Stimulated activated CD4-positive, alpha-beta T cell treated with anti-CD3 and anti-CD28 coated beads, Interleukin-2, amount 100 ng/mL, for 4 hours (primary cell): ENCODE measurements around the gene ITGB6.
"Not testable (repeated sequence)": the region's sequence is repeated elsewhere in the genome, so short reads cannot be mapped to it uniquely, and the experiment has no call there.

Experiments used
- DNase-seq: peaks from one replicate; pipeline ENCODE4 v3.0.0-alpha.2; 2020; ENCODE audit warnings: low read depth

Gene ITGB6

GRCh38 chr2:160139991-160140390, 60.1 kb downstream of the ITGB6 start:
- no peak for DNase-seq

- no peak for DNase-seq
These were observed 60.7 kb downstream of the ITGB6 start for GRCh38 chr2:160139350-160139749.

DNA sequence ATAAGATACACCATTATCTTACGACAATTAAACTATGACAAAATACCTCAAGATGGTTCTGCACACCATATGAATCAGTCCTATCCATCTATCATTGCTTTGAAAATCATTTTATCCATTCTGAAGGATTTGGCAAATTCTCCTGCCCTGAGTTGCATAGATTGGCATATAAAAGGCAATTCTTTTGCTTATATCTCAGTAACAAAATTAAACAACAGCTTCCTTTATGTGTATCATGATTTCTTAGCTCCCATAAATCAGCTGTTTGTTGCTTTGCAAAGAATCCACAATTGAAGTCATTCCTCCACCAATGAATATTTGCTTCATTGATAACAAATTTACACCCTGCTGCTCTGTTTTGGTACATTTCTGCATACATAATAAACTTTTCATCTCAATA, 61.7 kb downstream of the ITGB6 start:
- DNase-seq, result no peak

DNA sequence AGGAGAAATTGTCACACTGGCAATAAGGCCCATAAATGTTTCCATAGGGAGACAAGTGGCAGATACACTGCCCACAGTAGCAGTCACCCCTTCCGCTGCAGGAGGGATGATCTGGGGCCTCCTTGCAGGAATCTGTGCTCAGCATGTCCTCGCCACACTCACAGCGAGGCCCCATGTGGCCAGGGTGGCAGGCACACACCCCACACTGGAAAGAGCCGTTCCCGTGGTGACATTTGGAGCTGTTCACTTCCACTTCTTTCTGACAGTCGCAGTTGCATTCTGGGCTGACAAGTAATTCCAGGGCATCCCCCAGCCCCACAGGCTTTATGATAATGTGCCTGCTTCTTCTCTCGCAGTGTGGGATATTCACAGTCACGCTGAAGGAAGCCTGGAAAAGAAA, 62.6 kb downstream of the ITGB6 start:
- DNase-seq, result no peak

DNA sequence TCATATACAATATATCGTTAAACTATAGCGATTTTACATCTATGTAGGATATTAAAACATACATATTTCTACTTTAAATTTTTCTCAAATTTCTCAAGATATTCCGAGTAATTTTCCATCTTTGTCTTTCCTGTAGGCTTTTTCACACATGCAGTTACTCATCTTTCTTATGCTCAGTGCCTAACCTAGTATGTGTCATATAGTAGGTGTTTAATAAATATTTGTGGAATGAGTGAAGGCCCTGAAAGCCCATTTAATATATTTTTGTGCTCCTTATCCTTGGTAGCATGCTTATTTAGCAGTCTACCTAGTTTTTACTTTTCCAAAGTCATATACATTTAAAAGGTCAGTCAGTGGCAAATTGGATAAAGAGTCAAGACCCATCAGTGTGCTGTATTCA, 67.3 kb downstream of the ITGB6 start:
- no peak for DNase-seq

- no peak for DNase-seq
These were observed 73.3 kb downstream of the ITGB6 start for GRCh38 chr2:160126756-160127155.

- DNase-seq, result no peak
These were observed 73.8 kb downstream of the ITGB6 start for GRCh38 chr2:160126315-160126714.

DNA sequence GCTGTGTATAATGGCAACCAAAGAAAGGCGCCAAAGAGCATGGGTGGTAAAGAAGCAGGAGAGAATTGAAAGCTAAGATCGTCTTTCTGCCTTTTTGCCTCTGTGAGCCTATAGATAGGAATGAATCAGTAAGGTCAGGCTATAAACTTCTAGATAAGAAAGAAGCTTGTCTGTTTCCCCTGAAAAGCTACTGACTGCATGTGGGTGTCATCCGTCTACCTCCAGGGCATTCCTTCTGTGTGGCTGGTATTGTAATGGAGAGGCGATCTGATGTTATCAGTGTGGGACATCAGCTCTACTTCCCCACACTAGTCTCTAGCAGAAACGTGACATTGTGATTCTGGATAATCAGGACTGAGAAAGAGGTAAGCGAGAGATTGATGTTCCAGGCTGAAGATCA, 74.2 kb downstream of the ITGB6 start:
- no peak for DNase-seq

- DNase-seq, result no peak
These were observed 74.7 kb downstream of the ITGB6 start for GRCh38 chr2:160125366-160125765.

- no peak for DNase-seq
These were observed 75.5 kb downstream of the ITGB6 start for GRCh38 chr2:160124571-160124970.

- DNase-seq, result not testable (repeated sequence)
These were observed 85.4 kb downstream of the ITGB6 start for GRCh38 chr2:160114721-160115120.

- DNase-seq, result no peak
These were observed 86.1 kb downstream of the ITGB6 start for GRCh38 chr2:160114020-160114419.

- DNase-seq, result no peak
These were observed 87.9 kb downstream of the ITGB6 start for GRCh38 chr2:160111951-160112798.

- DNase-seq, result no peak
These were observed 89.3 kb downstream of the ITGB6 start for GRCh38 chr2:160110674-160111239.

DNA sequence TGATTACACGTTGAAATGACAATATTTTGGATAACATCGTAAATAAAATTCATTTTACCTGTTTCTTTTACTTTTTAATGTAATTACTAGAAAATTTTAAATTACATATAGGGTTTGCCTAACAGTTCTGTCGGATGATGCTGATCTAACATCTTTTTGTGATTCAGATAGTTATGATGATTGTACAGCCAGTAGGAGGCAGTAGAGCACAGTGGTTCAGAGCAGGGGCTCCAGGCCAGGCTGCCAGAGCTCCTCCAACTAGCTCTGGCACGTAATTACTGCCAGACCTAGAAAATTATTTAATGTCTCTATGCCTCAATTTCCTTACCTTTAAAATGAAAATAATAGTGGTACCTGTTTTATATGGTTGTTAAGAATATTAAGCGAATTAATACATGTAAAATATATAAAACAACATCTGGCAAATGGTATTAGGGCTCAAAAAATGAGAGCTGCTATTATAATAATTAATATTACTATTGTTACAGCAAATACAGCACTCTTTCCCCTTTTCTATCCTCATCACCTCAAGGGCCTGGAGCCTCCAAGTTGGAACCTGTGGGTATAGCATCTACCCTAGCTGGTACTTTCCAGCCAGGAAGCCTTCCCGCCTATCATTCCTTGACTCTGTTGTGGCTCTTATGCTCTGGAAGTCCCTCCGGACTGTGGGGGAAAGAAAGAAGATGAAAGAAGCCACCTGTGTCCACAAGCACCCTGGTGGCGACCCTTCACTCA, 90.0 kb downstream of the ITGB6 start:
- peak; percentile 32 for DNase-seq

GRCh38 chr2:160109243-160109642, 90.8 kb downstream of the ITGB6 start:
- no peak for DNase-seq

GRCh38 chr2:160108646-160109045, 91.4 kb downstream of the ITGB6 start:
- no peak for DNase-seq

DNA sequence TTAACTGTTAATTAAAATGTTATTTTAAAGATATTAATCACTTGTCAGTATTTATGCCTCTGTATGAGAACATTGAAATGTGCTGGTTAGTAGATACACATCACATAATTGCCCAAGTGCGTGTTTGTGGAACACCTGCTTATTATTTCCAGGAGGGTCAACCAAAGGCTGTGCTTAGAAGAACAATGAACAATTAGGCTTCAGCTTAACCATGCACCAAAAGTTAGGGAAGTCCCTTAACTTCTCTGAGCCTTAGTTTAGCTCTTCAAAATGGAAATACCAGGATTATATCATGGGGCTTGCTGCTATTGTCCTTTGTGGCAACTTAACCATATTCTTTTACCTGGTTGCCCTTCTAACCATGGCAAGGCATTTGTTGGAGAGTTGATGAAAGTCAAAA, 94.7 kb downstream of the ITGB6 start:
- DNase-seq, result no peak

DNA sequence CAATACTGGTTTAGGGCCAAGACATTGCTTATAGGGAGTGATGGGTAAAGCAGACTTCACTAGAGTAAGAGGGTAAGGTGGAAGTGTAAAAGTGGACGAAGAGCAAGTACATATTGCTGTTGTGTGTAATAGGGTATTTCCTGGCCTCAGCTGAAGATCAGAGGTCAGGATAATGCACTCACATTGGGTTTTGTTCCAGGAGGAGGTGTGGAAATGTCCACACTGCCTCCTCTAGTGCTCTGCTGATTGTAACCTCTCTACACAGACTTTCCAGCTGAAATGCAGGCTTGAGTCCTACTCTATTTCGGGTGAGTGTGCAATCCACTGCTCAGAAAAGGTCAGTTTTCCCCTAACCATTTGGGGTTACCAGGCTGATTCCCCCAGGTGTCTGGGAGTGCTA, 96.0 kb downstream of the ITGB6 start:
- no peak for DNase-seq

- no peak for DNase-seq
These were observed 102.7 kb downstream of the ITGB6 start for GRCh38 chr2:160097326-160097725.

GRCh38 chr2:160096409-160096808, 103.7 kb downstream of the ITGB6 start:
- DNase-seq, result no peak

GRCh38 chr2:160092445-160092844, 107.6 kb downstream of the ITGB6 start:
- DNase-seq, result no peak

DNA sequence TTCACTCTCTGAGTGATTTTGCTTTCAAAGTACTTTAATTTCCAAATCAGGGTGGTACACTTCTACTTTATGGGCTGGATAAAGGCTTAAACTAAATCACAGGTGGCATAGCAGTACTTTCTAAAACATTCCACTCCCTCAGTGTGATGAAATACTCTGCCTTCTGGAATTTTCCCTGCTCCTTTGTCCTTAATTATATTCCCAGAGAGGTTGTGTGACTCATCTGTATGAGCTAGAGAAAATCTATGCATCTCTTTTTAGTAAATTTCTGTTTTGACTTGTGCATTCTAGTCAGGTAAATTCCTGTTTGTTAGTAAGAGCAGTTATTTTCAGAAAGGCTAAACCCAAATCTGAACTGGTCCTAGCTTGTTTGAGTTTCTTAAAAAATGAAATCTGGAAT, 108.7 kb downstream of the ITGB6 start:
- DNase-seq, result no peak
